Daoy (cell line): ENCODE data around the gene KSR2. TPM values are rescaled to one million over a fixed set of nuclear protein-coding genes. Genes with fewer than 3 reads are reported as not detected.
"Not testable (repeated sequence)": the region's sequence is repeated elsewhere in the genome, so short reads cannot be mapped to it uniquely, and the experiment has no call there.

Experiments used
- DNase-seq: peaks from one replicate; pipeline ENCODE4 v3.0.0-alpha.2; 2015; ENCODE audit warnings: low read depth
- total RNA-seq: library from RNA; depleted of rRNA; stranded (reverse); fragments of >200 nt; shearing (Covaris generic); gene quantifications from 2 replicates; pipeline ENCODE4 v1.2.3, GENCODE V29; 2014

The KSR2 gene
- total RNA-seq, 1 experiment from 2014 or later = 0.29 TPM

GRCh38 chr12:117821480-117822175 lies 147.2 kb downstream of the KSR2 start:
- no peak for DNase-seq

- no peak for DNase-seq
Observed at GRCh38 chr12:117820216-117820907, 148.4 kb downstream of the KSR2 start.

GRCh38 chr12:117819160-117819559 lies 149.6 kb downstream of the KSR2 start:
- no peak for DNase-seq

GRCh38 chr12:117818400-117818799 lies 150.4 kb downstream of the KSR2 start:
- DNase-seq = no peak

- no peak for DNase-seq
Observed at GRCh38 chr12:117809509-117809908, 159.3 kb downstream of the KSR2 start.

GRCh38 chr12:117807946-117808345 lies 160.8 kb downstream of the KSR2 start:
- DNase-seq = no peak

- DNase-seq = no peak
Observed at GRCh38 chr12:117807355-117807754, 161.4 kb downstream of the KSR2 start.

GRCh38 chr12:117805865-117806264 lies 162.9 kb downstream of the KSR2 start:
- no peak for DNase-seq

- DNase-seq = no peak
Observed at GRCh38 chr12:117803001-117803400, 165.8 kb downstream of the KSR2 start.

- not testable (repeated sequence) for DNase-seq
Observed at GRCh38 chr12:117800711-117801110, 168.1 kb downstream of the KSR2 start.

GRCh38 chr12:117797202-117797601 lies 171.6 kb downstream of the KSR2 start:
- DNase-seq = no peak

- DNase-seq = no peak
Observed at GRCh38 chr12:117792877-117793424, 175.8 kb downstream of the KSR2 start.

- DNase-seq = no peak
Observed at GRCh38 chr12:117792471-117792870, 176.3 kb downstream of the KSR2 start.

GRCh38 chr12:117790948-117791347 lies 177.8 kb downstream of the KSR2 start:
- no peak for DNase-seq

- no peak for DNase-seq
Observed at GRCh38 chr12:117790198-117790597, 178.6 kb downstream of the KSR2 start.

GRCh38 chr12:117789195-117789912 lies 179.4 kb downstream of the KSR2 start:
- DNase-seq = no peak

- no peak for DNase-seq
Observed at GRCh38 chr12:117778656-117779055, 190.1 kb downstream of the KSR2 start.

GRCh38 chr12:117774941-117775775 lies 193.6 kb downstream of the KSR2 start:
- DNase-seq = peak; percentile 15

GRCh38 chr12:117768860-117769259 lies 199.9 kb downstream of the KSR2 start:
- no peak for DNase-seq

- no peak for DNase-seq
Observed at GRCh38 chr12:117766008-117766407, 202.8 kb downstream of the KSR2 start.

GRCh38 chr12:117762143-117762542 lies 206.6 kb downstream of the KSR2 start:
- no peak for DNase-seq
